Stomach (tissue), 4 donors: Measurements from ENCODE around the gene PDE4D.

Source experiments
- CTCF ChIP-seq, 7 experiments: fragments of 450-650 bp in 4 of 7; fragments of 200-600 bp in 3 of 7; sonication (generic) in 3 of 7; IDR thresholded peaks; one replicate each; pipeline ENCODE4 v1.5.1; 2016 to 2019; ENCODE audit warnings: antibody characterized with exemption in 7 of 7, control low read depth in 2 of 7, mild to moderate bottlenecking in 1 of 7
- POLR2AphosphoS5 ChIP-seq, 3 donors: sonication (generic); formaldehyde crosslinking; IDR thresholded peaks; one replicate each; pipeline ENCODE4 v1.6.1; 2016; ENCODE audit warnings: antibody characterized with exemption in 3 of 3

GRCh38 chr5:59693492-59694309 is 199.8 kb downstream of the PDE4D start:
- TF ChIP-seq CTCF (IDR thresholded peaks at IDR 0.05) (no peak), POLR2AphosphoS5 (IDR thresholded peaks at IDR 0.05) (no peak)
